NCI-H1694 treated with DMSO at 0.1 percent for 48 hours (cell line): Measurements from ENCODE around the gene SNAP25.

Source experiments
- DNase-seq: peaks from one replicate; lab custom pipeline; 2025; lab: John Stamatoyannopoulos, UW

SNAP25 gene

GRCh38 chr20:10304471-10305046 is 85.9 kb downstream of the SNAP25 start:
- DNase-seq, result no peak

GRCh38 chr20:10306440-10307358 is 88.1 kb downstream of the SNAP25 start:
- DNase-seq, result no peak

GRCh38 chr20:10307359-10307735 is 88.7 kb downstream of the SNAP25 start:
- DNase-seq, result no peak

- DNase-seq, result no peak
Measured at GRCh38 chr20:10308652-10309051, 90.0 kb downstream of the SNAP25 start.

GRCh38 chr20:10309326-10309725 is 90.7 kb downstream of the SNAP25 start:
- DNase-seq, result peak; percentile 69

- no peak for DNase-seq
Measured at GRCh38 chr20:10312111-10312510, 93.5 kb downstream of the SNAP25 start.

- no peak for DNase-seq
Measured at GRCh38 chr20:10313215-10313614, 94.6 kb downstream of the SNAP25 start.

GRCh38 chr20:10313701-10314100 is 95.1 kb downstream of the SNAP25 start:
- no peak for DNase-seq

GRCh38 chr20:10314198-10314597 is 95.6 kb downstream of the SNAP25 start:
- no peak for DNase-seq

GRCh38 chr20:10315138-10315537 is 96.5 kb downstream of the SNAP25 start:
- no peak for DNase-seq

- DNase-seq, result peak; percentile 26
Measured at GRCh38 chr20:10316582-10316981, 98.0 kb downstream of the SNAP25 start.

- no peak for DNase-seq
Measured at GRCh38 chr20:10318291-10319024, 99.8 kb downstream of the SNAP25 start.

GRCh38 chr20:10319855-10320254 is 101.2 kb downstream of the SNAP25 start:
- no peak for DNase-seq

GRCh38 chr20:10321138-10321717 is 102.6 kb downstream of the SNAP25 start:
- no peak for DNase-seq

GRCh38 chr20:10322073-10323012 is 103.7 kb downstream of the SNAP25 start:
- DNase-seq, result no peak

GRCh38 chr20:10323729-10324128 is 105.1 kb downstream of the SNAP25 start:
- DNase-seq, result no peak

GRCh38 chr20:10324198-10324847 is 105.7 kb downstream of the SNAP25 start:
- no peak for DNase-seq

GRCh38 chr20:10328897-10329255 is 110.2 kb downstream of the SNAP25 start:
- peak; percentile 63 for DNase-seq

GRCh38 chr20:10329387-10330005 is 110.9 kb downstream of the SNAP25 start:
- peak; percentile 93 for DNase-seq

GRCh38 chr20:10330071-10330470 is 111.4 kb downstream of the SNAP25 start:
- DNase-seq, result no peak
